GM23338 (cell line): Measurements from ENCODE around the gene DCAF5. TPM values are rescaled to one million over a fixed set of nuclear protein-coding genes. Genes with fewer than 3 reads are reported as not detected.

Experiments
- ATAC-seq: fragments of 200-7000 bp; cut with Tn5 transposase; 3 replicates; pipeline ENCODE4 v1.9.1; 2020
- DNase-seq: peaks from one replicate; pipeline ENCODE4 v3.0.0-alpha.2; 2015; ENCODE audit warnings: low spot score
- H2AFZ ChIP-seq: fragments of 200-600 bp; sonication (generic); 2 replicates; pipeline ENCODE4 v1.8.0; 2016; ENCODE audit warnings: antibody characterized with exemption, mild to moderate bottlenecking, moderate library complexity
- H3F3A ChIP-seq: fragments of 200-600 bp; sonication (generic); replicated peaks from 2 replicates; pipeline ENCODE4 v1.8.0; 2017; ENCODE audit warnings: antibody characterized with exemption, mixed run types, low read depth
- H3K27ac ChIP-seq: fragments of 200-600 bp; sonication (generic); 2 replicates; pipeline ENCODE4 v1.6.1; 2016; ENCODE audit warnings: low read depth
- H3K27me3 ChIP-seq: fragments of 200-600 bp; sonication (generic); 2 replicates; pipeline ENCODE4 v1.8.0; 2016; ENCODE audit warnings: mild to moderate bottlenecking, mixed run types, moderate library complexity; ENCODE audit not compliant: insufficient read depth
- H3K36me3 ChIP-seq: fragments of 200-600 bp; sonication (generic); 2 replicates; pipeline ENCODE4 v1.8.0; 2016; ENCODE audit warnings: mild to moderate bottlenecking; ENCODE audit not compliant: insufficient read depth
- H3K4me1 ChIP-seq: fragments of 200-600 bp; sonication (generic); 2 replicates; pipeline ENCODE4 v1.8.0; 2016; ENCODE audit warnings: mild to moderate bottlenecking, moderate library complexity; ENCODE audit not compliant: insufficient read depth
- H3K4me2 ChIP-seq: fragments of 200-600 bp; sonication (generic); 2 replicates; pipeline ENCODE4 v1.7.1; 2017; ENCODE audit warnings: mixed run types
- H3K4me3 ChIP-seq: fragments of 200-600 bp; sonication (generic); 2 replicates; pipeline ENCODE4 v1.6.1; 2016; ENCODE audit warnings: mixed run types
- H3K79me2 ChIP-seq: fragments of 200-600 bp; sonication (generic); replicated peaks from 2 replicates; pipeline ENCODE4 v1.8.0; 2017; ENCODE audit warnings: mild to moderate bottlenecking; ENCODE audit not compliant: insufficient read depth
- H3K9me2 ChIP-seq: fragments of 200-600 bp; sonication (generic); 2 replicates; pipeline ENCODE4 v1.8.0; 2017; ENCODE audit not compliant: insufficient read depth
- H4K20me1 ChIP-seq: fragments of 200-600 bp; sonication (generic); replicated peaks from 2 replicates; pipeline ENCODE4 v1.8.0; 2017; ENCODE audit warnings: mild to moderate bottlenecking; ENCODE audit not compliant: insufficient read depth
- H3K27ac Mint-ChIP-seq: 2 replicates; pipeline ENCODE4 v1.8.0; 2020; ENCODE audit warnings: inconsistent platforms, mild to moderate bottlenecking, moderate library complexity, mixed read lengths
- H3K27me3 Mint-ChIP-seq: 3 replicates; pipeline ENCODE4 v1.8.0; 2022; ENCODE audit warnings: low read depth, mild to moderate bottlenecking, moderate library complexity, mixed read lengths, inconsistent platforms; ENCODE audit not compliant: insufficient read depth, poor library complexity
- H3K36me3 Mint-ChIP-seq: 3 replicates; pipeline ENCODE4 v1.8.0; 2021; ENCODE audit warnings: low read depth, mild to moderate bottlenecking, inconsistent platforms, moderate library complexity, mixed read lengths
- H3K4me1 Mint-ChIP-seq: 3 replicates; pipeline ENCODE4 v1.8.0; 2020; ENCODE audit warnings: mild to moderate bottlenecking, inconsistent platforms, mixed read lengths
- H3K4me3 Mint-ChIP-seq: 3 replicates; pipeline ENCODE4 v1.8.0; 2021; ENCODE audit warnings: moderate library complexity, mild to moderate bottlenecking, inconsistent platforms, mixed read lengths
- H3K9me3 Mint-ChIP-seq: 3 replicates; pipeline ENCODE4 v1.8.0; 2020; ENCODE audit warnings: moderate library complexity, mild to moderate bottlenecking, inconsistent platforms, mixed read lengths
- CREB1 ChIP-seq: fragments of 250-450 bp; sonication (Bioruptor Pico); IDR thresholded peaks from 2 replicates; pipeline ENCODE4 v1.5.0; 2020; ENCODE audit warnings: low read depth, mild to moderate bottlenecking, moderate library complexity
- POLR2AphosphoS5 ChIP-seq: IDR thresholded peaks from 2 replicates; pipeline ENCODE4 v1.6.1; 2016; ENCODE audit warnings: antibody characterized with exemption, low read depth
- STAT1 ChIP-seq: IDR thresholded peaks from one replicate; pipeline ENCODE4 v1.6.1; 2016; ENCODE audit warnings: antibody characterized with exemption; ENCODE audit not compliant: unreplicated experiment
- ZNF114 ChIP-seq: fragments of 250-450 bp; sonication (Bioruptor Pico); IDR thresholded peaks from 2 replicates; pipeline ENCODE4 v1.5.0; 2020; ENCODE audit warnings: mild to moderate bottlenecking, moderate library complexity
- ZNF331 ChIP-seq: fragments of 250-450 bp; sonication (Bioruptor Pico); IDR thresholded peaks from 2 replicates; pipeline ENCODE4 v1.5.0; 2020; ENCODE audit warnings: low read depth, mild to moderate bottlenecking, moderate library complexity
- polyA plus RNA-seq: library from polyadenylated mRNA; unstranded; fragments of >200 nt; fragmentation: Nextera tagmentation; extraction: Ambion mirVana; gene quantifications from 2 replicates; pipeline ENCODE4 v1.2.1, GENCODE V29; 2016
- total RNA-seq: library from RNA; depleted of rRNA; stranded (reverse); fragments of >200 nt; shearing (Covaris generic); gene quantifications from 2 replicates; pipeline ENCODE4 v1.2.3, GENCODE V29; 2014
- TF ChIP-seq, protein P1 (sequence below): IDR thresholded peaks from one replicate; pipeline ENCODE4 v1.6.1; 2018; ENCODE audit warnings: antibody characterized with exemption; ENCODE audit not compliant: unreplicated experiment

DCAF5 gene
- total and polyA plus RNA-seq, 2 experiments from 2014 or later = 14.0 to 15.2 TPM

GRCh38 chr14:69039288-69039628 is 113.7 kb downstream of the DCAF5 start:
- Histone ChIP-seq H3K4me3 (no peak overlapping the region), H3K79me2 (no peaks in the 10 kb centered on the region), H3K4me2 (no peak overlapping the region), H4K20me1 (no peaks in the 10 kb centered on the region), H3K4me1 (peaks cover 19% of the 10 kb centered on the region), H3K36me3 (no peaks in the 10 kb centered on the region), H2AFZ (no peak overlapping the region), H3K9me2 (no peaks in the 10 kb centered on the region), H3K27me3 (no peaks in the 10 kb centered on the region), H3F3A (0 out of 2 replicates have a peak, but pooled peaks cover 3% of the 10 kb centered on the region), H3K27ac (no peak overlapping the region)
- TF ChIP-seq STAT1 (no peak), ZNF114 (CRISPR knock-in tag) (no peak), POLR2AphosphoS5 (no peak)
- TF ChIP-seq, protein P1, sequence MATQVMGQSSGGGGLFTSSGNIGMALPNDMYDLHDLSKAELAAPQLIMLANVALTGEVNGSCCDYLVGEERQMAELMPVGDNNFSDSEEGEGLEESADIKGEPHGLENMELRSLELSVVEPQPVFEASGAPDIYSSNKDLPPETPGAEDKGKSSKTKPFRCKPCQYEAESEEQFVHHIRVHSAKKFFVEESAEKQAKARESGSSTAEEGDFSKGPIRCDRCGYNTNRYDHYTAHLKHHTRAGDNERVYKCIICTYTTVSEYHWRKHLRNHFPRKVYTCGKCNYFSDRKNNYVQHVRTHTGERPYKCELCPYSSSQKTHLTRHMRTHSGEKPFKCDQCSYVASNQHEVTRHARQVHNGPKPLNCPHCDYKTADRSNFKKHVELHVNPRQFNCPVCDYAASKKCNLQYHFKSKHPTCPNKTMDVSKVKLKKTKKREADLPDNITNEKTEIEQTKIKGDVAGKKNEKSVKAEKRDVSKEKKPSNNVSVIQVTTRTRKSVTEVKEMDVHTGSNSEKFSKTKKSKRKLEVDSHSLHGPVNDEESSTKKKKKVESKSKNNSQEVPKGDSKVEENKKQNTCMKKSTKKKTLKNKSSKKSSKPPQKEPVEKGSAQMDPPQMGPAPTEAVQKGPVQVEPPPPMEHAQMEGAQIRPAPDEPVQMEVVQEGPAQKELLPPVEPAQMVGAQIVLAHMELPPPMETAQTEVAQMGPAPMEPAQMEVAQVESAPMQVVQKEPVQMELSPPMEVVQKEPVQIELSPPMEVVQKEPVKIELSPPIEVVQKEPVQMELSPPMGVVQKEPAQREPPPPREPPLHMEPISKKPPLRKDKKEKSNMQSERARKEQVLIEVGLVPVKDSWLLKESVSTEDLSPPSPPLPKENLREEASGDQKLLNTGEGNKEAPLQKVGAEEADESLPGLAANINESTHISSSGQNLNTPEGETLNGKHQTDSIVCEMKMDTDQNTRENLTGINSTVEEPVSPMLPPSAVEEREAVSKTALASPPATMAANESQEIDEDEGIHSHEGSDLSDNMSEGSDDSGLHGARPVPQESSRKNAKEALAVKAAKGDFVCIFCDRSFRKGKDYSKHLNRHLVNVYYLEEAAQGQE = no peak
- no peaks in the 10 kb centered on the region for H3K36me3 Mint-ChIP-seq
- no peak overlapping the region for H3K27ac Mint-ChIP-seq
- DNase-seq (no peak), ATAC-seq (no peak)
- H3K4me1 Mint-ChIP-seq = peaks cover 52% of the 10 kb centered on the region
- H3K9me3 Mint-ChIP-seq = no peaks in the 10 kb centered on the region
- peaks cover 16% of the 10 kb centered on the region for H3K27me3 Mint-ChIP-seq
- H3K4me3 Mint-ChIP-seq = no peak overlapping the region

- Histone ChIP-seq H2AFZ (no peak overlapping the region; the same call in 1 of the 2 replicates), H3K27me3 (no peaks in the 10 kb centered on the region), H3F3A (0 out of 2 replicates have a peak, but pooled peaks cover 3% of the 10 kb centered on the region), H3K4me1 (peaks cover 19% of the 10 kb centered on the region), H3K4me3 (no peak overlapping the region), H3K36me3 (no peaks in the 10 kb centered on the region), H3K9me2 (no peaks in the 10 kb centered on the region), H4K20me1 (no peaks in the 10 kb centered on the region), H3K4me2 (peak overlapping the region; percentile 49), H3K79me2 (no peaks in the 10 kb centered on the region), H3K27ac (no peak overlapping the region)
- no peak; the same call in 2 of the 3 replicates for ATAC-seq
- Mint-ChIP-seq H3K9me3 (no peaks in the 10 kb centered on the region), H3K4me3 (no peak overlapping the region), H3K27me3 (peaks cover 18% of the 10 kb centered on the region), H3K27ac (no peak overlapping the region), H3K36me3 (no peaks in the 10 kb centered on the region), H3K4me1 (peaks cover 51% of the 10 kb centered on the region)
- TF ChIP-seq ZNF331 (CRISPR knock-in tag) = no peak
- TF ChIP-seq CREB1 = peak; percentile 46; the same call in 1 of the 2 replicates
- DNase-seq = no peak
Observed at GRCh38 chr14:69038455-69039287, 114.2 kb downstream of the DCAF5 start.
